Neural cell (in vitro differentiated cells): ENCODE measurements around the gene SLC26A5.

Experiments
- CTCF ChIP-seq: fragments of 450-650 bp; IDR thresholded peaks from 2 replicates; pipeline ENCODE4 v1.5.1; 2014; ENCODE audit warnings: antibody characterized with exemption, mild to moderate bottlenecking, moderate library complexity; ENCODE audit not compliant: poor library complexity, severe bottlenecking
- EP300 ChIP-seq: fragments of 450-650 bp; conservative IDR thresholded peaks from 2 replicates; pipeline ENCODE4 v1.6.1; 2014; ENCODE audit warnings: antibody characterized with exemption, mild to moderate bottlenecking, moderate library complexity; ENCODE audit not compliant: poor library complexity, severe bottlenecking
- RAD21 ChIP-seq: fragments of 450-650 bp; conservative IDR thresholded peaks from 2 replicates; pipeline ENCODE4 v1.6.1; 2014; ENCODE audit warnings: antibody characterized with exemption, mild to moderate bottlenecking, moderate library complexity
- TF ChIP-seq, protein P1 (sequence below): IDR thresholded peaks from 2 replicates; pipeline ENCODE4 v1.6.1; 2012; ENCODE audit warnings: borderline replicate concordance

GRCh38 chr7:103420857-103421384, 25.1 kb downstream of the SLC26A5 start:
- TF ChIP-seq RAD21: no peak
- no peak for TF ChIP-seq CTCF
- TF ChIP-seq, protein P1, sequence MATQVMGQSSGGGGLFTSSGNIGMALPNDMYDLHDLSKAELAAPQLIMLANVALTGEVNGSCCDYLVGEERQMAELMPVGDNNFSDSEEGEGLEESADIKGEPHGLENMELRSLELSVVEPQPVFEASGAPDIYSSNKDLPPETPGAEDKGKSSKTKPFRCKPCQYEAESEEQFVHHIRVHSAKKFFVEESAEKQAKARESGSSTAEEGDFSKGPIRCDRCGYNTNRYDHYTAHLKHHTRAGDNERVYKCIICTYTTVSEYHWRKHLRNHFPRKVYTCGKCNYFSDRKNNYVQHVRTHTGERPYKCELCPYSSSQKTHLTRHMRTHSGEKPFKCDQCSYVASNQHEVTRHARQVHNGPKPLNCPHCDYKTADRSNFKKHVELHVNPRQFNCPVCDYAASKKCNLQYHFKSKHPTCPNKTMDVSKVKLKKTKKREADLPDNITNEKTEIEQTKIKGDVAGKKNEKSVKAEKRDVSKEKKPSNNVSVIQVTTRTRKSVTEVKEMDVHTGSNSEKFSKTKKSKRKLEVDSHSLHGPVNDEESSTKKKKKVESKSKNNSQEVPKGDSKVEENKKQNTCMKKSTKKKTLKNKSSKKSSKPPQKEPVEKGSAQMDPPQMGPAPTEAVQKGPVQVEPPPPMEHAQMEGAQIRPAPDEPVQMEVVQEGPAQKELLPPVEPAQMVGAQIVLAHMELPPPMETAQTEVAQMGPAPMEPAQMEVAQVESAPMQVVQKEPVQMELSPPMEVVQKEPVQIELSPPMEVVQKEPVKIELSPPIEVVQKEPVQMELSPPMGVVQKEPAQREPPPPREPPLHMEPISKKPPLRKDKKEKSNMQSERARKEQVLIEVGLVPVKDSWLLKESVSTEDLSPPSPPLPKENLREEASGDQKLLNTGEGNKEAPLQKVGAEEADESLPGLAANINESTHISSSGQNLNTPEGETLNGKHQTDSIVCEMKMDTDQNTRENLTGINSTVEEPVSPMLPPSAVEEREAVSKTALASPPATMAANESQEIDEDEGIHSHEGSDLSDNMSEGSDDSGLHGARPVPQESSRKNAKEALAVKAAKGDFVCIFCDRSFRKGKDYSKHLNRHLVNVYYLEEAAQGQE: no peak
- no peak for TF ChIP-seq EP300
